GM21737 (cell line): Measurements from ENCODE around the gene RAE1.
"Not testable (repeated sequence)": the region's sequence is repeated elsewhere in the genome, so short reads cannot be mapped to it uniquely, and the experiment has no call there.

Experiments used
- ATAC-seq: cut with Tn5 transposase; IDR thresholded peaks from one replicate; pipeline ENCODE4 v1.9.1; 2021; ENCODE audit warnings: mild to moderate bottlenecking, moderate library complexity; ENCODE audit not compliant: unreplicated experiment

Gene RAE1

DNA sequence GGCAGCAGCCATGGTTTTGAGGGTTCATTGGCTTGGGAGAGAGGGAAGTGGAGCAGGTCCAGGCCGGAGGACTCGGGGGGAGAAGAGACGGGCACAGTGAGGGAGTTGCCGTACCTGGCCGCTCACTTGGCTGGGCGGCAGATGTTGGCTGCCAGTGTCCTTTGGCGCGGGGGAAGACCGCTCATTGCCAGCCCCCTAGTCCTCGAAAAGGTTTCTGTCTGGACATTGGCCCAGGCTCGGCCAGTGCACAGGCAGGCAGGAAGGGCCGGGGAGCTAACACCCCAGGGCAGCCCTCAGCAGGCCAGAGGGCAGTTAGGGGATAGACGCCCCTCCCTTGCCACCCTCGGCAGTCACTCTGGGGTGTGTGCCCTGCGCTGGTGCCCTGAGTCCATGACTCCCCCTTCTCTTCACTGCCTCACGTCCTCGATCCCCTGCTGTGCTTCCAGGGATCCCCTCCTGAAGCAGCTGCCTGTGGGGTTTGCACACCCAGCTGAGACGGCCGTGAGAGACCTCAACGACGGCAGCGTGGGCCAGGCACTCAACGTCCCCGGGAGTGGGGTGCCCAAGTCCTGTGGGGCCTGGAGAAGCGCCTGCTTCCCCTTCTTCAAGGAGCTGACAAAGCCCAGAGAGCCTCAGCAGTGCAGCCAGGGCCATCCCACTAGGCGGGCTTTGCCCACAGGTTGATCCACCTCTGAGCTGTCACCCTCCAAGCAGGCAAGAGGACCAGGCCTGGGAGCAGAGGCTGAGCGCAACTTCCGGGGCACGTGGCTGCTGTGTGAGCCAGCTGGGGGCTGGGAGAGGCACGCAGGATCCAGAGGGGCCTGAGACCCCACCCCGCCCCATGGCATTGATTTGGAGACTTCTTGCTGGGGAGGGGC lies 60.6 kb downstream of the RAE1 start:
- no peak for ATAC-seq

DNA sequence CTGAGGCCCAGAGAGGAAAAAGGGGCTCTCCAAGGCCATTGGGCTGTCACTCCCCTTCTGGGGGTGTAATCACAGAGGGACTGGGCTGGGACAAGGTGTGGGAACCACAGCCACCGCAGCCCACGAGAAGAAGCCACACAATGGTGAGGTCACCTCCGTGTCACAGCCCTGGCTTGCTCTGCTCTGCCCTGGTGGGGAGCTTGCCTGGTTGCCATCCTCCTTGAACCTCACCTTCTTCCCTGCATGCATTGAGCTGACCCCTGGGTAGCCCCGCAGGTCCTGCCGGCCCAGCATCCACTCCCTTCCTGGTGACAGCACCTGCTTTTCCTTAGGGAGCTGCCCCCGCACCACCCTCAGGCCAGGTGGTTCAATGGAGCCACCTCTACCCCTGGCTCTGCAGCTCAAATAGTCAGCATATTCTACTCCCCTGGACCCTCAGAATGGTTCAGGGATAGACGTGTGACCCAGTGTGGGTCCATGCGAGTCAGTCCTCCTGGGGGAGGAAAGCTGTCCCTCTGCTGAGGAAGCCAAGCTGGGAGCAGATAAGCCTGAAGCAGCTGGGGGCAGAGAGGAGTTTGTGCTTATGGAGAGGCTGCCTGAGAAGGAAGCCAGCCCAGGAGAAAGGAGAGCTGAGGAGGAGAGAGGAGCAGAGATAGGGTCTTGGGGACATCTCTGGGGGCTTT lies 61.4 kb downstream of the RAE1 start:
- no peak for ATAC-seq

DNA sequence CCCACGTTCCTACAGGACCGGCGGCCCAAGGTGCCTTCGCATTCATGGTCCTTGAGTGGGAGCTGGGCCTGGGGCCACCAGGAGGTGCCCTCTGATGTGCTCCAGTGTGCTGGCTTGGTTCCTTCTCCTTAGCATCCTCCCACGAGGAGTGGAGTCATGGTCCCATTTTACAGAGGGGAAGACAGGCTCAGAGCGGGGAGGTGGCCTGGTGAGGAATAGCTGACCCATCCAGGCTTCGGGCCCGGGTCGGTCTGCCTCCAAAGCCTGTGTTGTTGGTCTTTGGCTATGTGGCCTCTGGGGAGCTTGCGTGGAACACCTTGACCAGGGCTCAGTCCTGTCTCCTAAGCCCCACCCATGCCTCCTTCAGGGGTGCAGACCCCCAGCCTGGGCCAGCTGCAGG lies 62.9 kb downstream of the RAE1 start:
- no peak for ATAC-seq

DNA sequence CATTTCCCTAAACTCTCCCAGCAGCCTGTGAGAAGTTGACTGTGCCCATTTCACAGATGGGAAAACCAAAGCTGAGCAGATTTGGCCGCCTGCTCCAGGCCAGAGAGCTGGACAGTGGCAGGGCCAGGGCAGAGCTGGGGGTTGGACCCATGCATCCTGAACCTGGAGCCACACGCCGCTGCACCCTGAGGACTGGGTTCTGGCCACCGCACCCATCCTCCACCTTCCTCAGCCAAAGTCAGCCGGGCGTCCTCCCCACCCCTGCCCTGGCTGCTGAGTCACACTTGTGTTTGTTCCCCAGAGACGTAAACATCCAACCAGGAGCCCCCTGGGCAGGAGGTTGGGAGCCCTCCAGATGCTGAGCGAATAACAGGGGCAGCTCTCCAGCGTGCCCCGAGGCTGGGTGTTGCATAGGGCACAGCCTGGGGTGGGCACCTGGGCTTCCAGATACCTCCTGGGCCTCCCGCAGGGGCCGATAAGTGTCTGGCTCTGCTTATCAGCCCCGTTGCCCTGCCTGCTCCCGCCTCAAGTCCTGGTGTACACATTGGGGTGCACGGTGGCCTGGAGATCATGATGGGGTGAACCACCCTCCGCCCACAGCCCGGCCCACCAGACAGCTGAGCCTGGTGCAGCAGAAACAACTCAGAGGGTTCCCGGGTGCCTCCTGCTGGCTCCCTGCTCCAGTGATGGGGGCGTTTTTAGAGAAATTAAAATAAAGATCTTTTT lies 64.0 kb downstream of the RAE1 start:
- no peak for ATAC-seq

DNA sequence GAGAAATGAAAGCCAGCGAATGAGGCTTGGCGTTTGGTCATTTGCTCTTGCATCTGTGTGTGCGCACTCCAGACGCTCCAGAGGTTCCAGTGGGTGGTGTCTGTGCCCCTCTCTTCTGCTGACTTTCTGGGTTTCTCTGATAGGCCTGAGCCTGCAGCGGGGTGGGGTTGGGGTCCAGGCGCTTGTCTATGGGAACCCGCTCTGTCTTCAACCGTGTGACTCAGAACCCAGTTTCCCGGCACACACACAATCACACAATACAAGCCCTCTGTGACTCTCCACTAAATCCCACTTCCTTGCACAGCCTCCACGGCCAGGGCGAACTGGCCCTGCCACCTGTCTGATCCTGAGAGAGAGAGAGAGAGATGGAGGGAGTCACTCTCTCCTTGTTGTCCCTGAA lies 64.7 kb downstream of the RAE1 start:
- no peak for ATAC-seq

DNA sequence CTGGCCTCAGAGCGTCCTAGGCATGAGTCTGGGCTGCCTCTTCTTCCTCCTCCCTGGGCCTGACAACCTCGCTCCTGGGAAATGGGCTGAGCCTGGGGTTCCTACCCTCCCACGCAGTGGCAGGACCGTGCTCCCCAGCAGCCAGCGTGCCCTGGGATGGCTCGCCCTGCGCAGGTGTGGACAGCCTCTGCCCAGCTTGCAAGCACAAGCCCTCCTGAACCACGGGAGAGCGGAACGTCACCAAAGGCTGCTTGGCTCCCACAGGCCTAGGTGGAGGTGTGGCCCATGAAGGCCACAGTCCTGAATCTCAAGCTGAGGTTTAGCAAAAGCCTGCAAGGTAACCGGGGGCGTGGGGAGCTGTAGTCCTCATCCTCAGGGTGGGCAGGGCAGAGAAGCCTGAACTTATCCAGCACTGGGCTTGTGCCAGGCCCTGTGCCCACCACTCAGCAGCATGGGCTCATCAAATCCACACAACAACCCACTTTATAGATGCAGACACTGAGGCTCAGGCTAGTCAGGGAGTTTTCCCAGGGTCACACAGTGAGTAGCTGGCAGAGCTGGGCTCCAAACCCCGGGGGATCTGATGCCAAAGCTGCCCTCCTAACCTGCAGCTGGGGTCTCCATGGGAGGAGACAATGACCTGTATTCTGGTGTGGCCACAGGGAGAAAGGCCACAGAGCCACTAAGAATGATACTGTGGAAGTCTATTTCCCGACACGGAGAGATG lies 65.4 kb downstream of the RAE1 start:
- no peak for ATAC-seq

DNA sequence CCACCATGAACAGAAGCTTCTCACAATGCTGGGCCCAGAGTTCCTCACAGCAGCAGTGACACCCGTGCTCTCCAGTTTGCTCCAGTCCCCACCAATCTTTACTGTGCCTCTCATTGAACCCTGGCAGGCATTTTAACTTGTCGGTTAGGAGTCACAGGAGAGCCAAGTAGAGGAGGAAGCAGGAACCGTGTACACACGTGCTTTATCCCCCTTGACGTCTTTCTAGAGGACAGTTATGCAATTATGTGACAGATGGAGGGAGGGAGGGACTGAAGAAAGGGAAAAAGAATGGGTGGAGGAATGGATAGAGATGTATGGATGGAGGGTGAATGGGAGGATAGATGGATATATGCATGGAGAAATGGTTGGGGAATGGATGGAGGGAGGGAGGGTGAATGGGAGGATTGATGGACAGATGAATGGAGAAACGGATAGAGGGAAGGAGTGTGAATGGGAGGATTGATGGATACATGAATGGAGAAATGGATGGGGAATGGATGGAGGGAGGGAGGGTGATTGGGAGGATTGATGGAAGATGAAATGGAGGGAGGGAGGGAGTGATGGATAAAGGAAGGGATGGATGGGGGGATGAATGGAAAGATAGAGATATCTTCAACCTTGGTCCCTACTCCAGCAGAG lies 66.1 kb downstream of the RAE1 start:
- no peak for ATAC-seq

DNA sequence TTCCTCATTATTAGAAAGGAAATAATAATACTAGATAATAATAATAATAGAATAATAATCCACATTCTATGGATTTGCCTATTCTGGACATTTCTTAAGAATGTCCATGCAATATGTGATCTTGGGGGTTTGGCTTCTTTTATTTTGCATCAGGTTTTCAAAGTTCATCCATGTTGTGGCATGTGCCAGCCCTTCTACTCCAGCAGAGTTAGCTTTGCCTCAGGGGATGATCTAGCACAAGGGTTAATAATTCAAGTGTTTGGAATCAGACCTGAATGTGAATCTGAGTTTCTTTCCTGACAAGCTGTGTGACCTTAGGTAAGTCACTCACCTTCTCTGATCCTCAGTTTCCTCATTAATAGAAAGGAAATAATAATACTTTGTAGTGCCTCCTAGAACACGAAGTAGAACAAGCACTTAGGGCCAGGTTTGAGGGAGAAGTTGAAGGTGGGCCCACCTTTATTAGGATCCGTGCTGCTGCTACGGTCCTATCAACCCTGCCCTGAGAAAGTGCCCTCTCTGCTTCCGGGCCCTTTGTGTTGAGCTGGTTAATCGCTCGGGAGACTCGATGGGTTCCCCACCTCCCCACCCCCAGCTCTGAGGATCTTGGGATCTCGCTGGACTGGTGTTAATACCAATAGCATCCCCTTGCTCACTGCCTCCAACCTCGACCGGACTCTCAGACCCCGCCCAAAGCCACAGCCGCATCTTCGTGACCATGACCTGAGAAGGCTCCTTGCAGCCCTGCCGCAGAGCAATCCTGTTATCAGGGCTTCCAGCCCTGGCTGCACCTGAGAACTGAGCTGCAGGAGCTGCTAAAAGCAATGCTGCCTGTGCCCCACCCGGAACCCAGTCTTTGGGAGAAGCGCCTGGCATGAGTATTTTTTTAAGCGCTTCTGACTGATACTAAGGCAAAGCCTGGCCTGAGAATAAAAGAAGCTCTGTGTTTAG lies 67.0 kb downstream of the RAE1 start:
- ATAC-seq, result no peak

DNA sequence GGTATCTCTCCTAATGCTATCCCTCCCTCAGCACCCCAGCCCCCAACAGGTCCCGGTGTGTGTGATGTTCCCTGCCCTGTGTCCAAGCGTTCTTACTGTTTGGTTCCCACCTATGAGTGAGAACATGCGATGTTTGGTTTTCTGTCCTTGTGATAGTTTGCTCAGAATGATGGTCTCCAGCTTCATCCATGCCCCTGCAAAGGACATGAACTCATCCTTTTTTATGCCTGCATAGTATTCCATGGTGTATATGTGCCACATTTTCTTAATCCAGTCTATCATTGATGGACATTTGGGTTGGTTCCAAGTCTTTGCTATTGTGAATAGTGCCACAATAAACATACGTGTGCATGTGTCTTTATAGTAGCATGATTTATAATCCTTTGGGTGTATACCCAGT lies 68.4 kb downstream of the RAE1 start:
- ATAC-seq, result not testable (repeated sequence)

DNA sequence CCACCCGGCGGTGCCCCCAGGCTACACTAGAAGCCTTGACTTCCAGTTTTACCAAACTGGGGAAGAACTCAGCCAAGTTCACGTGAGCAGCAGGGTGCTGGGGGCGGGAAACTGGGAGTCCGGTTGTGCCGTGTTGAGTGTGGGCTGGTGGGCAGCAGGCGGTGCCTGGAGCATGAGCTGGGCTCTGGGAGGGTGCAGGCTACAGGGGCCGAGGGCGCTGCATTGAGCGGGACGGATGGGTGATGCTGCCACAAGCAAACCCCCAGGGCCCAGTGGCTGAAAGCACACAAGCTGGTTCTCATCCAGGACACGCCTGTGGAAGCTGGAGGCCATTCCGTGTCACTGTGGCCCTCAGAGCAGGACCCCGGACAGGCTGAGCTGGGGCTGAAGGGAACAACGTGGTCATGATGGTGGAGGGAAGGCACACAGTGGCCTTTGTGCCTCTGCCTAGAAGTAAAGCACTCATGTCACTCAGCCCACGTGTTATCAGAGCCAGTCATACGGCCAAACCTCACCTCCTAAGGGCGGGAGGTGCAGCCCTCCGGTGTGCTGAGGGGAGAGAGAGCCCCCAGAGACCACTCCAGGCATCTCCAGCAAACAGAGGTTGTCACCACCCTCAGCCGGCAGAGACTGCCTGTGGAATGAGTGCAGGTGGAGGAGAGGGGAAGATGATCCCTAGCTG lies 69.7 kb downstream of the RAE1 start:
- no peak for ATAC-seq

DNA sequence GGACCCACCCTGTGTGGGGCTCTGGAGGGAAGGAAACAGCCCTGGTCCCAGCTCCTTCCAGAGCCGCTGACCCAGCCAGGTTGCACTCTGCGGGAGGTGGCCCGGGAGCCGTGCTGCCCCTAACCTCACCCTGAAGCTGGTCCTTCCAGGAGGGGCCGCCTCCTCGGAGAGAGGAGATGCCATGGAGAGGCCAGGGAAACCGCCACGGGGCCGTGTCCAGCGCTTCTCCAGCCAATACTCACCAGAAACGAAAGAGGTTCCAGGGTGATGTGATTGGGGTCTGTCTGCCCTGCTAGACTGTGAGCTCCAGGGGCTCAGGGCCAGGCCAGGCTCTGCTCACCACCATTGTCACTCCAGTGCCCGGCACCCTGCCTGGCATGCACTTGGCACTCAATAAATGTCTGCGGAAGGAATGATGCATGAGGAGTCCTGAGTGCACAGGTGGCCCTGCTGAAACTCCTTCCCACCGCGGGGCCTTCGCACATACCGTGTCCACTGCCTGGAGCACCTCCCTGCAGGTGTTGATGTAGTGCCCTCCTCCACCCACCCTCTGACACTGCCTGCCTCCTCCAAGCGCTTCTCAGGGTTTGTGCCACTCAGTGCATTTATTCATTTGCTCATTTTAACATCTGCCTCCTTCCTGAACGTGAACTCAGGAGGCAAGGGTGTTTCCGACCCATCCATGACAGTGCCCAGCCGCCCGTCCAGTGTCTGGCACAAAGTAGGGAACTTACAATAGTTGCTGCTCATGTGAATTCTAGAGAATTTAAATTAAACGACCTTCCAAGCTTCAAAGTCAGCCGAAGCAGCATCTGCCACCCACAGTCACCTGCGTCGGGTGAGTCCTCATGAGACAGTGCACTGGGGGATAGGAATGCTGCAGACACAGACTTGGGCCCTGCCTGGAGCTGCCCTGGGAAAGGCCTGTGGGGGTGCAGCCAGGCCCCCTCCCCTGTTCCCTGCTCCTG lies 70.5 kb downstream of the RAE1 start:
- ATAC-seq, result no peak

DNA sequence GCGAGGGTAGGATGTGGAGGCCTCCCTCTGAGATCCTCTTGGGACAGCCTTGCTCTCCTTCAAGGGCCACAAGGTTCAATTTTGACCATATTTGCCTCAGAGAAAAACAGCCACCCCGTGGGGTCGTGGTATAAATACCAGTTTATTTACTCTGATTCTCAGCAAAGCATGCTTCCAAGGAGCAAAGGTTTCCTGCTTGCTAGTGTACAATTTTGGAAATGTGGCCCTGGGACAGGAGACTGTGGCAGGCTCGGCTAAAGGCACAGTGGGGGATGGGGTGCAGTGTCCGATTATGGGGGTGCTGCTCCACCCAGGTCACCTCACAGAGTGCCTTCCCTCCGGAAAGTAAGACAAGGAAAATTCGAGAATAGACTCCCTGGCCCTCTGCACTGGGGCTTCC lies 71.2 kb downstream of the RAE1 start:
- ATAC-seq, result no peak

DNA sequence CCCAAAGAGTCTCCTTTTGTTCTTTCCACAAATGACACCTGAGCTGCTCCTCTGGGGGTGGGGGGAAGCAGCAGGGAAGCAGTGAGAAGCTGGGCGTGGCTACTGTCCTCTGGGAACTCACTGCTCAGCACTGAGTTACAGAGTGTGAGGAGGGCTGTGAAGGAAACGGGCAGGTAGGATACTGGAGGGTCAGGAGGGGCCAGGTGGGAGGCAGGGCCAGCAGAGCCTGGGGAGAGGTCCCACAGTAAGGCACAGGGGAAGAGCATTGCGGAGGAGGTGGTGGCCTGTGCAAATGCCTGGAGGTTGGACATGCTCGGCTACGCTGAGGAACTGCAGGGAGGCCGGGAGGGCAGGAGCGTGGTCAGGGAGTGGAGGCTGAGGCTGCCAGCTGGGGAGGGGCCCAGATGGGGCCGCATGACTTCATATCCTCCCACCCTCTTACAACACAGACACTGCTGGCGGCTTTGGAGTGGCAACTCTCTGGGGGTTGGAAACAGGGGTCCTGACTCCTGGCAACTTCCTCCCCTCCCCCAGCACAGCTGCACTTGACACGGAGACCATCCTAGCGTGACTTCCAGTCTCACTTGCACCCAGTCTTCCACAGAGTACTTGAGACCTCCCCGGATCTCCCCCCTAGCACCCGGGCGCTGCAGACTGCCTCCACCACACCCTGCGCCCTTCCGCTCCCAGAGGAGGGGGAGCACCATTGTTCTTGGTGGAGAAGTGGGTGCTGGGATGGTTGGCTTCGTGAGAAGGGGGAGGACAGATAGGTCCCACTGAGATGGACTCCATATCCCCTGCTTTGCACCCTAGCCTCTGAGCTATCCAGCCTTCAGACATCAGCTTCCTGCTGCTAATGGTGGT lies 74.3 kb downstream of the RAE1 start:
- no peak for ATAC-seq

DNA sequence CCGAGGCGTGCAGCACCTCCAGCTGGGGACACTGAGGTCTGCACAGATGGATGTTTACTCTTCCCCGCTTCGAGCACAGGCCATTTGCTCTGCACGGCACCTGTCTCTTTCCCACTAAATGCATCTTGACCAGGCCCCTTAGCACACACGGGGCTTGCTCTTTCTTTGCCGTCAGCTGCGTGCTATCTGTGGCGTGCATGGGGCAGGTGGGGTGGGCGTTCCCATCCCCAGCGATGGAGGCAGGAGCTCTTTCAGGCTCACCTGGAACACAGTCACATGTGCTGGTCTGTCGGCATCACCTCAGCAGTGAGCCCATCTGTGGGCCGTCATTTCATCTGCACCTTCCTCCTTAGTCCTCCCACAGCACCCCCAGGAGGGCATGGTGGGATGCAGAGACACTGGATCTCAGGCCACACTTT lies 75.2 kb downstream of the RAE1 start:
- ATAC-seq, result no peak

DNA sequence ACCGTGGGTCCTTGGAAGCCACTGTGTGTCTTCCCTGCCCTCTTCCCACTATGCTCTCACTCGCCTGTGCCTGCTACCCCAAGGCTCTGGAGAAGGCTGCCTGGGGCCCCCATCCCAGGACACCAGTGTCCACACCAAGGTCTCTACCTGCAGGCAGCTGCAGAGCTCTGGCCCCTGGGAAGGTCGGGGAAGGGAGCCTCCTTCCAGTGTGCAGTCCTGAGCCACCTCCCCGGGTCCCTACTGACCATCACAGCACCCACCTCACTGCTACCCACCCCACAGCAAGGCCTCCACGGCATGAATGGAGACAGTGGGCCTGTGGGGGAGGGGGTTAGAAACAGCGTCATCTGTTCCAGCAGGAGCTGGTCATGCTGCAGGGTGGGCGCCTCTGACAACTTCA lies 75.8 kb downstream of the RAE1 start:
- ATAC-seq, result no peak

DNA sequence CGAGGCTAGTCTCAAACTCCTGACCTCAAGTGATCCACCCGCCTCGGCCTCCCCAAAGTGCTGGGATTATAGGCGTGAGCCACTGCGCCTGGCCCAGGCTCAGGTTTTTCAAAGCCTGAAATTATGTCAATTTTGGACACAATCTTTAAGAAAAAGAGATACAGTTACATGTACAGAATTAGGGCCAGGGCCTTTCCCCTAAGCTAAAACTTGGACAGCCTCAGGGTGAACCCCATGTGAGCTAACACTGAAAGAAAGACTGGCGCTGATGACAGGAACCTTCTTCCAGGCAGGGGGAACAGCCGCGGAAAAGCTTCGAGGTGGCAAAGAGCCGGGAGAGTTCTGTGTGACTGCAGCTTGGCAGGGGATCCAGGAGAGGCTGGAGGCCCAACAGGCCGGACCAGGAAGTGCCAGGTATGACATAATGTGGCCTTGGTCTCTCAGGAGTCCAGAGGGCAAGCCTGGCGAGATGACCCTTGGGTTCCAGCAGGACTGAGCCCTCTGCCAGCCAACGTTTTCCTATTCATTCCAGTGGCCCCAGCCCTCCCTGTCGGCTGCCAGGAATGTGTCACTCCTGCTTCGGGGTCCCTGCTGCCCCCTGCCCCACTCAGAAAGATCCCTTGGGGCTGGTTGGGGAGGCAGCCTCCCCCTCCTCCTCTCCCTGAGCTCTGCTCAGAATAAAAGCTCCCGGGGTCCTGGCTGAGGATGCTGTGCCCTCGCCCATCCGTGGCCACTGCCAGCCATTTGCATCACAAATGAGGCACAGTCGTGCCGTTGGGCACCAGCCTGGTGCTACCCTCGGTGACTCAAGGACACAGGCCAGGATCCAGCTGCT lies 77.5 kb downstream of the RAE1 start:
- no peak for ATAC-seq
